PC-9 (cell line): ENCODE measurements around the gene ADORA2B.

Experiments
- CTCF ChIP-seq: fragments of 200-600 bp; sonication (generic); conservative IDR thresholded peaks from 2 replicates; pipeline ENCODE4 v1.6.1; 2017; ENCODE audit warnings: mixed run types, antibody characterized with exemption, mild to moderate bottlenecking, moderate library complexity
- EZH2 ChIP-seq: fragments of 200-600 bp; sonication (generic); IDR thresholded peaks from 2 replicates; pipeline ENCODE4 v1.8.0; 2017; ENCODE audit warnings: antibody characterized with exemption, low read depth

- no peak for TF ChIP-seq CTCF
- no peak for TF ChIP-seq EZH2
Observed at GRCh38 chr17:15965528-15965927, 20.6 kb downstream of the ADORA2B start.
